GM23338 (cell line): ENCODE measurements around the gene SYT5.
A peak's percentile ranks its signal among the peaks of the same experiment; 100 is the strongest.

Experiments
- CTCF ChIP-seq, 2 experiments: fragments of 200-600 bp in 1 of 2; sonication (generic) in 1 of 2; conservative IDR thresholded peaks; 2 replicates each; pipeline versions ENCODE4 v1.5.1 to v1.6.1; 2016 to 2017; ENCODE audit warnings: antibody characterized with exemption in 2 of 2, low read depth in 2 of 2, mild to moderate bottlenecking in 2 of 2, moderate library complexity in 1 of 2
- ETS1 ChIP-seq: IDR thresholded peaks from 2 replicates; pipeline ENCODE4 v1.6.1; 2016; ENCODE audit warnings: antibody characterized with exemption
- EZH2 ChIP-seq: fragments of 200-600 bp; sonication (generic); IDR thresholded peaks from one replicate; pipeline ENCODE4 v1.8.0; 2017; ENCODE audit warnings: antibody characterized with exemption, mild to moderate bottlenecking, low read depth; ENCODE audit not compliant: unreplicated experiment
- EZH2phosphoT487 ChIP-seq: fragments of 200-600 bp; sonication (generic); IDR thresholded peaks from one replicate; pipeline ENCODE4 v1.8.1; 2018; ENCODE audit warnings: antibody characterized with exemption; ENCODE audit not compliant: unreplicated experiment
- JUNB ChIP-seq: IDR thresholded peaks from one replicate; pipeline ENCODE4 v1.6.1; 2016; ENCODE audit warnings: antibody characterized with exemption; ENCODE audit not compliant: unreplicated experiment
- POLR2AphosphoS5 ChIP-seq: IDR thresholded peaks from 2 replicates; pipeline ENCODE4 v1.6.1; 2016; ENCODE audit warnings: antibody characterized with exemption, low read depth
- STAT1 ChIP-seq: IDR thresholded peaks from one replicate; pipeline ENCODE4 v1.6.1; 2016; ENCODE audit warnings: antibody characterized with exemption; ENCODE audit not compliant: unreplicated experiment

GRCh38 chr19:55212447-55212846 lies 32.4 kb upstream of the SYT5 start:
- TF ChIP-seq CTCF (conservative IDR thresholded peaks at IDR 0.05; ENCODE audit: low read depth in 2 of 2) (peak; percentile 51 to 58), POLR2AphosphoS5 (no peak), EZH2 (no peak), JUNB (no peak), STAT1 (no peak), EZH2phosphoT487 (no peak), ETS1 (no peak)
